H1 (cell line): Measurements from ENCODE around the gene EPHA2. TPM values are rescaled to one million over a fixed set of nuclear protein-coding genes. Genes with fewer than 3 reads are reported as not detected.
A peak's percentile ranks its signal among the peaks of the same experiment; 100 is the strongest.

Experiments used
- BRCA1 ChIP-seq: IDR thresholded peaks from 2 replicates; pipeline ENCODE4 v1.6.1; 2012; ENCODE audit warnings: low read depth, low read length, improper control_type of control experiment
- E2F6 ChIP-seq: IDR thresholded peaks from 2 replicates; pipeline ENCODE4 v1.6.1; 2012; ENCODE audit warnings: inconsistent platforms
- HDAC2 ChIP-seq, 2 experiments: fragments of 300-600 bp in 1 of 2; sonication (generic) in 1 of 2; IDR thresholded peaks; 2 replicates each; pipeline ENCODE4 v1.6.1; 2011 to 2012; ENCODE audit warnings: low read depth in 2 of 2, low read length in 2 of 2, mild to moderate bottlenecking in 2 of 2, moderate library complexity in 2 of 2, borderline replicate concordance in 1 of 2, inconsistent platforms in 1 of 2
- JUND ChIP-seq: IDR thresholded peaks from 2 replicates; pipeline ENCODE4 v1.6.1; 2011; ENCODE audit warnings: mild to moderate bottlenecking, improper control_type of control experiment, low read length
- KDM4A ChIP-seq: IDR thresholded peaks from one replicate; pipeline ENCODE4 v1.7.1; 2012; ENCODE audit warnings: low read depth, mild to moderate bottlenecking, moderate library complexity, low read length, inconsistent platforms; ENCODE audit not compliant: severe bottlenecking
- NRF1 ChIP-seq: IDR thresholded peaks from 2 replicates; pipeline ENCODE4 v1.6.1; 2011; ENCODE audit warnings: mild to moderate bottlenecking, low read depth, low read length, improper control_type of control experiment
- TEAD4 ChIP-seq: IDR thresholded peaks from 2 replicates; pipeline ENCODE4 v1.6.1; 2012; ENCODE audit warnings: low read depth, low read length, inconsistent platforms, mixed read lengths
- YY1 ChIP-seq: IDR thresholded peaks from 2 replicates; pipeline ENCODE4 v1.6.1; 2011; ENCODE audit warnings: low read depth, mild to moderate bottlenecking, low read length
- polyA plus RNA-seq, 7 experiments: library from polyadenylated mRNA; depleted of rRNA in 3 of 7; stranded (reverse) in 5 of 7; unstranded in 2 of 7; fragments of >200 nt in 5 of 7; fragments of 200-250 nt in 2 of 7; gene quantifications; 1 replicate in 5 of 7; 2 replicates in 1 of 7; 4 replicates in 1 of 7; pipeline versions ENCODE4 v1.2.1 to v1.2.3, GENCODE V29; 2011 to 2013; ENCODE audit warnings: missing spikeins in 2 of 7, mixed read lengths in 2 of 7
- total RNA-seq: library from RNA; stranded (reverse); fragmentation: NEBNext Ultra II Directional; extraction: Animal tissue kit (Norgen Biotek cat#: 25700); gene quantifications from 2 replicates; pipeline ENCODE4 v1.2.1, GENCODE V29; 2021
- TF ChIP-seq, protein P1 (sequence below): IDR thresholded peaks from 2 replicates; pipeline ENCODE4 v1.6.1; 2011; ENCODE audit warnings: low read length, improper control_type of control experiment

The EPHA2 gene
- total and polyA plus RNA-seq, 2 of the 8 experiments (the other 6 are each of a cell fraction or from before 2014, with no cell fraction given), result 26.8 to 33.6 TPM

DNA sequence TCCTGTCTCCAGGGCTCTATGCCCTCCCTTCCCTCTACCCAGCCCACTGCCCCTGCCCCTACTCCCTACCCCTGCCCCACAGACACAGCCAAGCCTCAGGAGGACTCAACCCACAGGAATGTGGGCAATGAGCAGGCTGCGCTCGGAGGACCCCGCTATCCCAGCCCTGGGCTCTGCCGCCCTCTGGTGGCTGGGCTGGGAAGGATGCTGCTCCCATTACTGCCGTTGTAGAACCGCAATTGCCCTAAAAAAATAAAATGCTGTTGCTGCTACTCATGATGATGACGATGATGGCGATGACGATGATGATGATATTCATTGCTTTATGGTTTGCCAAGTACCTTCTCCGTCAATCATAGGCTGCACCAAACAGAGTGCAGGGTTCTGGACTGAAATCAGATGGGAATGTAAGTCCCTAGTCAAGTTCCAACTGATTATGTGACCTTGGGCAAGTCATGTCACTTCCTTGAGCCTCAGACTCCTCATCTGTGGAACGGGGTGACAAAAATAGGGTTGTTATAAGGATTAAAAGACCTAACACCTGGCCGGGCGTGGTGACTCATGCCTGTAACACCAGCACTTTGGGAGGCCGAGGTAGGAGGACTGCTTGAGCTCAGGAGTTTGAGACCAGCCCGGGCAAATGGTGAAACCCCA is 32.0 kb upstream of the EPHA2 start (continued):
- TF ChIP-seq JUND (peak; percentile 48; the same call in 1 of the 2 replicates), NRF1 (no peak), KDM4A (no peak), TEAD4 (peak; percentile 85), E2F6 (no peak), BRCA1 (no peak), HDAC2 (IDR thresholded peaks at IDR 0.05; ENCODE audit: borderline replicate concordance in 1 of 2, low read depth in 2 of 2, low read length in 2 of 2) (no peak), YY1 (peak; percentile 64; the same call in 1 of the 2 replicates)
- TF ChIP-seq, protein P1, sequence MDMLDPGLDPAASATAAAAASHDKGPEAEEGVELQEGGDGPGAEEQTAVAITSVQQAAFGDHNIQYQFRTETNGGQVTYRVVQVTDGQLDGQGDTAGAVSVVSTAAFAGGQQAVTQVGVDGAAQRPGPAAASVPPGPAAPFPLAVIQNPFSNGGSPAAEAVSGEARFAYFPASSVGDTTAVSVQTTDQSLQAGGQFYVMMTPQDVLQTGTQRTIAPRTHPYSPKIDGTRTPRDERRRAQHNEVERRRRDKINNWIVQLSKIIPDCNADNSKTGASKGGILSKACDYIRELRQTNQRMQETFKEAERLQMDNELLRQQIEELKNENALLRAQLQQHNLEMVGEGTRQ, result no peak
